Neural progenitor cell (in vitro differentiated cells): Measurements from ENCODE around the gene RAB11FIP2.

ENCODE experiments used
- CTCF ChIP-seq: fragments of 200-600 bp; sonication (generic); IDR thresholded peaks from 2 replicates; pipeline ENCODE4 v1.5.1; 2017; ENCODE audit warnings: antibody characterized with exemption, mild to moderate bottlenecking
- EZH2 ChIP-seq: fragments of 200-600 bp; sonication (generic); IDR thresholded peaks from 2 replicates; pipeline ENCODE4 v1.6.1; 2017; ENCODE audit warnings: antibody characterized with exemption, mild to moderate bottlenecking, moderate library complexity
- EZH2phosphoT487 ChIP-seq: fragments of 200-600 bp; sonication (generic); IDR thresholded peaks from 2 replicates; pipeline ENCODE4 v1.6.1; 2017; ENCODE audit warnings: antibody characterized with exemption

- TF ChIP-seq CTCF (no peak), EZH2phosphoT487 (no peak), EZH2 (no peak)
These were observed 11.9 kb downstream of the RAB11FIP2 start for GRCh38 chr10:118034791-118035261.
